Erythroblast (primary cell): ENCODE data around the gene ADAMTSL1.

Experiments
- GATA1 ChIP-seq: IDR thresholded peaks from 2 replicates; pipeline ENCODE4 v1.6.1; 2011; ENCODE audit warnings: low read depth, mild to moderate bottlenecking, control low read depth, low read length, moderate library complexity
- POLR2A ChIP-seq: IDR thresholded peaks from 2 replicates; pipeline ENCODE4 v1.6.1; 2011; ENCODE audit warnings: mild to moderate bottlenecking, low read length

DNA sequence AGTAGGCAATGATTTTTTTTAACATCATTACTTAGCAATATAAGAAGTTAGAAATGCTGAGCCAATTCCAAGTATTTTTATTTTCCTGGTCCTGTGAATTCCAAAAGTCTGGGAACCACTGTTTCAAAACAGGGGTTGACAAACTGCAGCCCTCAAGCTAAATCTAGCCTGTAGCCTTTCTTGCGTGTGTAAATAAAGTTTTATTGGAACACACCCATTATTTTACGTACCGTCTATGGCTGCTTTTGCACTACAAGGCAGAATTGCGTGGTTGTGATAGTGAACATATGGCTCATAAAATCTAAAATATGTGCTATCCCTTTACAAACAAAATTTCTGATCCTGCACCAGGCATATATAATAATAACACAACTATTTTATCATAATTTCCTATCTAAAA is 280.0 kb downstream of the ADAMTSL1 start:
- no peak for TF ChIP-seq POLR2A
- no peak for TF ChIP-seq GATA1
